Stimulated activated CD4-positive, alpha-beta T cell treated with anti-CD3 and anti-CD28 coated beads, TNF-alpha, amount 100 ng/mL, for 4 hours (primary cell): ENCODE data around the gene CDC42BPB.

ENCODE experiments used
- DNase-seq, 3 experiments: peaks; one replicate each; pipeline ENCODE4 v3.0.0-alpha.2; 2020; ENCODE audit warnings: low read depth in 3 of 3

CDC42BPB gene

DNA sequence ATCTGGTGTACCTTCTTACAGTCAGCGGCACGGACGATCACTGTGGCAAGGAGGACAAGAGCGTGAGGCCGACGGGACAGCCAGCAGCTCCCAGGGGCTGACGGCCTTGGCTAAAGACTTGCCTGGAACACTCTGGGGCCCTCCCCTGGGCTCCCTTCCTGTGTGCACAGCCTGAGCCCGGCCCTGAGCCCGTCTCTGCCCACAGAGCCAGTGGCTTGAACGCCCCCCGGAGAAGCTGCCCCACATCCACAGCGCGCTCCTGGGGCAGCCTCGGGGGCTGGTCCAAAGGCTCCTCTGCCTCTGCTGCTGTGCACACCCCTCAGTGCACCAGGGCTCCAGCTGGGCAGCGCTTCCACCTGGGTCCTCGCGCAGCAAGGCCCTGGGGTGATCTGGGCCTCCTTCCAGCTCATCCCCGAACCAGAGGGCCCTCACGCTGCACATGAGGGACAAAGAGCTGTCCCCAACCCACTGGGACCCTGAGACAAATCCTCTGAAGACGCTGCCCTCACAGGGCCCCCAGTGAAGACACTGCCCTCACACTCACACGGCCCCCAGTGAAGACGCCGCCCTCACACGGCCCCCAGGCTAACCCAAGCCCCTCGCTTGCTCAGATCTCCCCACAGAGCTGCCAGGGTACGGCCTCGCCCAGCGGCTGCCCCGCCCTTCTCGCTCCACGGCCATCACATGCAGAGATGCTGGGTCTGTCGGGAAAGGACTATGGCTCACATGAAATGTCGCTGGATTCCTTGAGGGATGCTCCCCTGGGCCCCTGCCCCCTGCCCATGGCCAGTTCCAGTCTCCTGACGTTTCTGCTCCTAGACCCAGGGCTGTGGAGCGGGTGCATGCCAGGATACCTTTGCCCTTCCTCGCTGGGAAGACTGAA is 112.7 kb downstream of the CDC42BPB start:
- DNase-seq: no peak

DNA sequence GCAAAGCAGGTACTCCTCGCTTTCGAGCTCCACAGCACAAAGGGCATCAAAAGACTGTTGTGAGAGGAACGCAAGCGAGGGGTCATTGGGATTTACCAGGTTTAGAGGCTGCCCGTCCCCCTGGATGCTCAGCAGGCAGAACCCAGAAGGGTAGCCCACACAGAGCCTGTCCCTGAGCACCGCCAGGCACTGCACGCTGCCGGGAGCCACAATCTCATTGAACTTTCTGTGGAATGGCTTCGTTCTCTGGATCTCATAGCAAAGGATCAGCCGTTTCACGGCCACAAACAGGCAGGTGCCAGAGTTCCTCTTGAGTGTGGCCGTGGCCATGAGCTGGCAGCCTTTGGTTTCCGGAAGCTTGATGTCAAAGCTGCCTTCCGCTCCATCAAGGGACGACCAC is 113.4 kb downstream of the CDC42BPB start:
- DNase-seq: no peak

DNA sequence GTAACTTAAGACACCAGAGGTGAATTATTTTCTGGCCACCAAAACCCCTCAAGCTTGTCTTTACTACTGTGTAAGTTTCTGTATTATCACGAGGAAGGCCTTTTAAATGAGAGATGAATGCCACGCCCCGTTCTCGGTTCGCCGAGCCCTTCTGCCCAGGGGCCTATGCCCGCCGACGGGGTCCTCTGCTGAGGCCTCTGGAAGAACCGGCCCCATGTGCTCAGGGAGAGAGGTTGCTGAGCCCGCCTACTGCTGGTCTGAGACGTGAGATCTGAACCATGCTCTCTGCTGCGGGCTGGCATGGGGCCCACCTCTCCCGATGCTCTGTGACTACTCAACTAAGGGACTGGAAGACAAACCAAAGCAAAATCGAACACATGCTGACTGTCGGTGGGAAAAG is 113.9 kb downstream of the CDC42BPB start:
- DNase-seq: no peak

DNA sequence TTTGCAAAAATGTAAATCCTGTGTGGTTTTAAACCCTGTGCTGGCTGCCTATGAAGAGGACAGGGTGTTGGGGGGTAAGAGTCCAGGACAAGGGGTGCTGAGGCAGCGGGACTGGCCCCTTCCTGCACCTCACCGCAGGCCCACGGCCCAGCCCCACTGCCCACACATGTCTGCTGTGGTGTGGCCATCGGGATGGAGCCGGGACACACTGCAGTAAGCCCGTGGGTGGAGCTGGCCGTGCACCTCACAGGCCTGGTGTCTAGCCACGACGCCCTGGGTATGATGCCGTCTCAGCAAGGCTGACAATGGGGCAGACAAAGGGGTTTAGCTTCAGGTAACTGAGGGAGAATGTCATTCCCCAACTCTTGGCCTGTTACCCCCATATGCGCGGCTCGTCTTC is 115.3 kb downstream of the CDC42BPB start:
- DNase-seq: no peak

DNA sequence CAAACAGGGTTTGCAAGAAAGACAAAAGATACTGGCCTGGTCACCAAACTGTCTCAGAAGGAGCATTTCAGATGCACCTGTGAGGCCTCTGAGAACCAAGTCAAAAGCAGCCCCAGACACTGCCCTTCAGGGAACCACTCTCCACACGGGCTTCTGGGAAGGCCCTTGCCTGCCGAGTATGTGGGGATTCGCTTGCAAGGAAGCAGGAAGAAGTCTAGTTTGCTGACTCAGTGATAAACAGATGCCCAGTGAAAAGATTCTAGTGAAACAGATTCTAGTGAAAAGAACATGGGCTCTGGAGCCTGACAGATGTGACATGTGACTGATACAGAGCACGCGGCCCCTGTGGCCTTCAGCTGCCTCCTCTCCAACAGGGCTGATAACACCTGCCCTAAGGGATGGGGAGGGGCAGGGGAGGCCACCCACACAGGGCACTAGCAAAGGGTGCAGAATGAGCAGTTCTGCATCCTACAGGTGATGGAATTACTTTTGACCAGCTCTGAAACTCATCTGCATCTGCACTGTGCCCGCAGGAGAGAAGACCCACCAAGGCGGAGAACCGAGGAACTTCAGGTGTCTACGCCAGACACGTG is 115.8 kb downstream of the CDC42BPB start:
- no peak for DNase-seq

DNA sequence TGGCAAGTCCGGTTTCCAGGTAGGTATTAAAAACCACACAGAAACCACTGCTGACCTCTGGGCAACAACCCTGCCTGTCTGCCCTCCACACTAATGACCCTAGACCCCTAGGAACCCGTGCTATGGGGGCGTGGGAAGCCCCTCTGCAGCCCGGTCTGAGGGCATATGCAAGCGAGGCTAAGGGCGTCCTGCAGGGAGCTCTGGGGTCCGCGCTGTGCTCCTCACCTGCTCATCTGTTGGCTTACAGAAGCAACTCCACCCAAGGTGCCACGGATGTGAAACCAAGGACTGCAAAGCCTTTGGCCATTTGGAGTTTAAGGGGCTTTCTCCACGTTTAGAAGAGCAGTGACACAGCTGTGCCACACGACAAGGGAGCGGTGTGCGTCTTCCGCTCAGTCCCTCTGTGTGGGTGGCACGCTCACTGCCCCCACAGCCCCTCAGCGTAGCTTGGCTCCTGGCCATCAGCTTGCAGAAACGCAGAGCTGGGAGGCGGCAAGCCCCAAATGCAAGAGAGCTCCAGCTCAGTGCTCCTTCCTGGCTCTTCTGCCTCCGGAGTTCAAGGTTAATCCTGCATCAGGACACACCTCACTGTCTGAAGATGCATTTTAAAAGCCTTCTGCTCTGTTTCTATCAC is 116.5 kb downstream of the CDC42BPB start:
- no peak for DNase-seq

DNA sequence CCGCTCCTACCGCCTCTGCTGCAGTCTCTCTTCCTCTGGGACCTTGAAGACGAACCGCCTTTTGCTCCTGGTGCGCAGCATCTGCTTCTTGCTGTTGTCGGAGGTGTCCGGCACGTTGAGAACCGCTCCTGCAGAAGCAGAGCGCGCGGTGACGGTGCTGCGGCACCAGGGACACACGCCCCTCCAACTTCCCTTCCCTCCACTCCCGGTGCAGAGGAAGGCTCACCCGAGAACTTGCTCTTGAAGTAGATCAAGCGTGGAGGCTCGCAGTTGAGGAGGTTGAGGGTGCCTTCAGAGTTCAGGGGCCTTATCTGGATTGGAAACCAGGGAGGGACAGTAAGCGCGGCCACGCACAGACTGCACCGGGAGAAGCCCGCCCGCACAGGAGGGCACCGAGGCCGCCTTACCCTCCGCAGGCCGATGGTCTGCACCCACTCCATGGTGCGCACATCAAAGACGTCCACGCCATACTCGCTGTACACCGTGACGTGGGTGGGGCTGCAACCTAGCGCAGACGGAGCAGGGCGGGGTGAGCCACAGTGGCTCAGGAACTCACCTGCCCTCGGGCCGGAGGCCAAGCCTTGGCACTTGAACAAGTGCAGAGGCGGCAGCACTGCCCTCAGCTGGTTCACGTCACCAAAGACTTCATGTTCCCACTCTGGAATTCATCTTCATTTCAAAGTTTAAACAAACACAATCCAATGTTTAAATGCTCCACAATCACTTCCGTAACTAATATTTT is 117.4 kb downstream of the CDC42BPB start:
- no peak for DNase-seq

DNA sequence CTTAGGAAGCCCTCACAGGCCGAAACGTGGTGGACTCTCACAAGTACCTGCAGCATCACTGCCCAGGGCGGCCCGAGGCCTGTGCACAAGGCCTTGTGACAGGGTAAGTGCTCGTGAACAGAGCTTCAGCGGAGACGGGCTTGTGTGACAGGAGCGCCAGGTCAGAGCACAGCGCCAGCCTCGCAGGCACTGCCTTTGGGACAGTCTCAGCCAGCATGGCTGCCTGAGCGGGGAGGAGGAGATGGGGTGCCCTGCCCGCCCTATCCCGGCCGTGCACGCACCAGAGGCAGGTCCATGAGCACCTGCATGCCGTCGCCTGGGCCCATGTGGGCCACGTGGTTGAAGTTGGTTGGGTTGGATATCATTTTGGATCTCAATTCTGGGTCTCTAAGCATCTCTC is 118.0 kb downstream of the CDC42BPB start:
- DNase-seq: no peak

DNA sequence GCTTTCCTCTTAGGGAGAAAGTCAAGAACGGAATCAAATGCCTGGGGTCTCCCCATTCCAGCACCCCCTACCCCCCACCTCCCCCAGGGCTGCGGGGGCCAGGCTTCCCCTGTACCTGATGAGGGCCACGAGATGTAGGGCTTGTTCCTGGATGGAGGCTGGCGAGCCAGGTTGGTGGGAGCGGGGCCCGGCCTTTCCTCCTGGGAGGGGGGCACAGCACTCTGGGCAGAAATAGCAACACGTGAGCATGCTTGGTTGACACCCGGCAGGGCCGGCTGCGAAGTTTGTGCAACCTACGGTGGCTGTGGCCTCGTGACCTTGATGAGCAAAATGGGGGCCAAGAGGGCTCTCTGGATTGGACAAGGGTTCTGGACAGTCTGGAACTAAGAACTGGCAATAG is 119.2 kb downstream of the CDC42BPB start:
- no peak for DNase-seq

DNA sequence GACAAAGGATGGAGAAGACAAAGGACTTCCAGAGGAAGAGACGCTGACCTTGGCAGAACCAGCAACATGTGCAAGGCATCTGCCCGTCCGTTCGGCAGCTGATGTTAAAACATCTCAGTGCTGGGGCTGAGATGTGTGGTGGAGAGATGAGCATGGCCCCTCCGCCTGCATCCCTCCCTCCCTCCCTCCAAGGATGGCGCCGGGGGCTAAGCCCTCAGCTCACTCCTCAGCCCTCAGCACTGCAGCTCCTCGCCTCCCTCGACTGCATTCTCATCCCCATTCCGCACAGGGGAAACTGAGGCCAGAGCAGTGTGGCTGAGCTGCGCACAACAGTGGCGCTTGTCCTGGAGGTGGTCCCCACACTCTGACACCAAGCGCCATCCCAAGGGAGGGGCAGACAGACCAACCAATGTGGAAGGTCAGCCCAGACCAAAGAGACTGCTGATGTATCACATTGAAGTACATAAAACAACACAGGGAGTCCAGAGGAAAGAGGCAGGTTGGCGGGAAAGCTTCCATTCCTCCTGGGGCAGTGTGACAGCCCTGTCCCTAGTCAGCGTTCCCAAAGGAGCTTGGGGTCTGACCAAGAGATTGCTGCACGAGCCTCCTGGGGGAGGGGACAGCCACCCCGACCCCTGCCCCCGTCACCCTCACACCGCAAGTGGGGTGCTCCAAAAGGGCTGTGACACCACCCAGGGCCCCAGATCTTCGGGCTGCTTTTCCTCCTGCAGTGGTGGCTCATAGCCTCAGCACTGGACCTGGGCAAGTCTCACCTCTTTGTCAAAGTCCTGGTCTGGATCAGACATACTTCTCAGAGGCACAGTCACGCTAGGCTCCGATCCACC is 119.8 kb downstream of the CDC42BPB start:
- no peak for DNase-seq

DNA sequence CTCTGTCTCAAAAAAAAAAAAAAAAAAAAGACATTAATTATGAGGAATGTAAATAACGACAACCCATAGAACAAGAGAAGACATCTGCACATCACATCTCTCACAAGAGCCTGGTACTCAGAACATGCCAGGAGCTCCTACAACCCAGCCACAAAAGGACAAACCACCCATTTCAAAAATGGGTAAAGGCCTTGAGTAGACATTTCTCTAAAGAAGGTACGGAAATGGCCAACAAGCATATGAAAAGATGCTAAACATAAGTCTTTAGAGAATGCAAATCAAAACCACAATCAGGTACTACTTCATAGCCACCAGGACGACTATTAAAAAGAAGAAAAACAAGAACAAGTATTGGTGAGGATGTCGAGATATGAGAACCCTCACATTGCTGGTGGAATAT is 121.6 kb downstream of the CDC42BPB start:
- DNase-seq: no peak

DNA sequence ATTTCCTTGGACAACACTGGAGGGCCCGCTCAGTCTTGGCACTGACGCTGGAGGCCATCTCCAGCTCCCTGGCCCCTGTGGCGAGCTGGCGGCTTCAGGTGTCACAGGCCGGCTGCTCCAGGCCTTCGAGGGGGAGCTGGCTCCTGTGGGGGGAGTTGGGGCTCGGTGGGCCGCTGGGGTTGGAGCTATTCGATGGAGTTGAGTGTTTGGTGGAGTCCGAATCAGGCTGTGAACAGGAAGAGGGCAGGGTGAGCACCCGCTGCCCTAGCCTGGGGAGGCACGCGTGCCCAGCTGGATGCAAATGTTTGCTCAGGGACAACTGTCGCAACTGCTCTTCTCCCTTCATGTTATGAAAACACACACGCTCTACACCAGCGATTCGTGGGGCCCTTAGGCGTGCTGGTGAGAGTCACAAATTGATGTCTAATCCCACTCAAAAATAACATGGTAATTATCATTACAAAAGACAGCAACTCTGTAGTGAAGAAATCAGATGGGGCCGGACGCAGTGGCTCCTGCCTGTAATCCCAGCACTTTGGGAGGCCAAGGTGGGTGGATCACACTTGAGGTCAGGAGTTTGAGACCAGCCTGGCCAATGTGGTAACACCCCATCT is 123.6 kb downstream of the CDC42BPB start:
- no peak for DNase-seq

DNA sequence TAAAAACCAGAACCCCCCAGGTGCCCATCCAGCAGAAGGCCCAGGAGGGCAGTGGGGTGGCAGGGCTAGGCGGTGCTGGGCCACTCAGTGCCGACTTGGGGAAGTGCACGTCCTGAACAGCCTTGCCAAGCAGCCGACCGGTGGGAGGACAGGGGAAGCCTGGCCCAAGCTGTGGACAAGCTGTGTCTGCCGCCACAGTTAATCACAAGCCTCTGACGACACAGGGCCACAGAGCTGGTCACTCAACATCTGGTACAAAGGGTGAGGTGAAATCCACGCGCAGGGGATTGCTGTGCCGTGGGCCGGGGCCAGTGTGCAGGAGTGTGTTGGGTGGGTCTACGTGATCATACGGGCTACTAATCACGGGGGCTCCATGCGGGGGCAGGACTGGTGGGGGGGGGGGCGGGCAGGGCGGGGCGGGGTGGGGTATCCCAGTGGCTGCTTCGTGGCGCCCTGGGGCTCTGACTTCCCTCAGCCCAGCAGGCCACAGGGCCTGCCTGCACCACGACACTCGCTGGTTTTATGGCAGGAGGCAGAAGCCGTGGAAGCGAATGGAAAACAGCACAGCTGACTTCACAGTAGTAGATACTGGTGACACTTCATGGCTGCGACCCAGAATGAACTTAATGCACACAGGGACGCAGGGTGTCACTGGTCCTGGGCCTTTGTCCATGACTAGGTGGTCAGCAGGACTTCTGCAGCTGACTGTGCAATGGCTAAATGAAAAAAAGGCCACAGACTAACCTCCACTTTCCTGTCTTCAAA is 124.7 kb downstream of the CDC42BPB start:
- no peak for DNase-seq

DNA sequence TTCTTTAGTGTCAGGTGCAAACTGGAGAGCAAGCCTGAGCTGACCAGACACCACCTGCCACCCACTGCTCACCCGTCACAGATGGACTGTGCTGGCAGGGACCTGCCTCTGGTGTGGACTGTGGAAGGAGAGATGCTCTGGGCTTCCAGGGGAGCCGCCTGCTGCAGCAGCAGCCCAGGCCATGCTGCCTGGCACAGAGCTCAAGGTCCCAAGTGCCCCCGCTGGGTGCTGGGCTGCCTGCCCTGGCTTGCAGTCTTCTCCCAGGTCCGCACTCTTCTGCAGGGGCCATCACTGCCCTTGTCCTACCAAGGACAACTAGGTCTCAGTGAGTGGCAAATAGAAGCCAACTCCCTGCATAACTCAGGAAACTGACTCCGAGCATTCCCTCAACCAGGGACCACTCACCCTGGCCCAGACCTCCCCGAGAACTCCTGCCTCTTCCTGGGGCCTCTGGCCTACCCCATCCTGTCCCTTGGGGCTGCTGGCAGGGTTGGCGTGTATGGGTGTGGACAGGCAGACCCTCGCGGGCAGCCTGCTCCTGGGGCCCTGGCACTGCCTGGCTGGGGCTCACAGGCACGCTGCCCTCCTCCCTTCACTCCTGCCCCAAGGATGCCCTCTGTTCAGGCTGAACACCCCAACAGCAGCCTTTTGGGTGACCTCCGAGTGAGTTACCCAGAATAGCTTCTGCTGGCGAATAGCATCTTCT is 125.6 kb downstream of the CDC42BPB start:
- no peak for DNase-seq

DNA sequence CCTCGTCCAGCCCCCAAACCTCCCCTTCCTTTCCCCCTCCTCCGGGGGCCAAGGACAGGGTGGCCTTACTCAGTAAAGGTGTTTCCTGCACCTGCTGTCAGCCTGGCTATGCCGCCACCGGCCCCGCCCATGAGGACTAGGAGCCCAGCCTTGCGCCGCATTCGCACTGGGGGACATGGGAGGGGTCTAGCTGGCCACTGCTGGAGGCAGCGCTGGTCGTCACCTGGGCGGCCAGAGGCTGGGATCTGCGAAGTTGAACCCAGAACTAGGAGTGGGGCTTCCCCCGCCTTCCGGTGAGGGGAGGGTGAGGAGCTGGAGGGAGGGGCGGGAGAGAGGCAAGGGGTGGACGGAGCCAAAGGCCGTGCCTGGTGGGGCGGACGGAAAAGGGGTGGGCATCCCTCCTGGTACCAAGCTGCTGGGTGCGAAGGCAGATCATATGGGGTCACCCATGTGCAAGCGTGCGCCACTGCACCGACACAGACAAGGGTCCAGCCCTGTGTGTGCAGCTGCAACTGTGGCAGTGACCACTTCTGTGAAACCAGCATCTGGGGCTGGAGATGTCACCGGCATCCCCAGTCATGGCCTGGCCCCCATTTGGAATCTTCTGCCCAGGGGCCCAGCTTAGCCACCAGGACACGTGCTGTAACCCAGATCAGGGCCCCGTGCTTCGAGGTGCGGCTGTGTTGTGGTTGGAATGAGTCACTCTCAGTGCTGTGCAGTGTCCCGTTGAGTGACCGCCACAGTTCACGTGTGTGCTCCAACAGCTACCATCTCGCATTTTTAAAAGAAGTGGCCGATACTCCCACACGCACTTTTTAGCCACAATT is 126.4 kb downstream of the CDC42BPB start:
- no peak for DNase-seq

DNA sequence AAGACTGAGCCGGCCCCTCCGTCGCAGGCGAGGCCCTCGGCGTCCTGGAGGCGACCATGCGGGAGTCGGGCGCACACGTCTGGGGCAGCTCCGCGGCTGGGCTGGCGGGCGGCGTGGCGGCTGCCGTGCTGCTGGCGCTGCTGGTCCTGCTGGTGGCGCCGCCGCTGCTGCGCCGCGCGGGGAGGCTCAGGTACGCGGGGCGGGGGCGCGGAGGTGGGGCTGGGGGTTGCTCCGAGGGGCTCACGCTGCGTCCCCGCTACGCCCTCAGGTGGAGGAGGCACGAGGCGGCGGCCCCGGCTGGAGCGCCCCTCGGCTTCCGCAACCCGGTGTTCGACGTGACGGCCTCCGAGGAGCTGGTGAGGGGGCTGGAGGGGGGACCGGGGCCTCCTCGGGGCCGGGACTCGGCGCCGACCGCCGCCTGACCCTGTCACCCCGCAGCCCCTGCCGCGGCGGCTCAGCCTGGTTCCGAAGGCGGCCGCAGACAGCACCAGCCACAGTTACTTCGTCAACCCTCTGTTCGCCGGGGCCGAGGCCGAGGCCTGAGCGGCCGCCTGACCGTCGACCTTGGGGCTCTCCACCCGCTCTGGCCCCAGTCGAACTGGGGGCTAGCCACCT is 127.1 kb downstream of the CDC42BPB start:
- no peak for DNase-seq

DNA sequence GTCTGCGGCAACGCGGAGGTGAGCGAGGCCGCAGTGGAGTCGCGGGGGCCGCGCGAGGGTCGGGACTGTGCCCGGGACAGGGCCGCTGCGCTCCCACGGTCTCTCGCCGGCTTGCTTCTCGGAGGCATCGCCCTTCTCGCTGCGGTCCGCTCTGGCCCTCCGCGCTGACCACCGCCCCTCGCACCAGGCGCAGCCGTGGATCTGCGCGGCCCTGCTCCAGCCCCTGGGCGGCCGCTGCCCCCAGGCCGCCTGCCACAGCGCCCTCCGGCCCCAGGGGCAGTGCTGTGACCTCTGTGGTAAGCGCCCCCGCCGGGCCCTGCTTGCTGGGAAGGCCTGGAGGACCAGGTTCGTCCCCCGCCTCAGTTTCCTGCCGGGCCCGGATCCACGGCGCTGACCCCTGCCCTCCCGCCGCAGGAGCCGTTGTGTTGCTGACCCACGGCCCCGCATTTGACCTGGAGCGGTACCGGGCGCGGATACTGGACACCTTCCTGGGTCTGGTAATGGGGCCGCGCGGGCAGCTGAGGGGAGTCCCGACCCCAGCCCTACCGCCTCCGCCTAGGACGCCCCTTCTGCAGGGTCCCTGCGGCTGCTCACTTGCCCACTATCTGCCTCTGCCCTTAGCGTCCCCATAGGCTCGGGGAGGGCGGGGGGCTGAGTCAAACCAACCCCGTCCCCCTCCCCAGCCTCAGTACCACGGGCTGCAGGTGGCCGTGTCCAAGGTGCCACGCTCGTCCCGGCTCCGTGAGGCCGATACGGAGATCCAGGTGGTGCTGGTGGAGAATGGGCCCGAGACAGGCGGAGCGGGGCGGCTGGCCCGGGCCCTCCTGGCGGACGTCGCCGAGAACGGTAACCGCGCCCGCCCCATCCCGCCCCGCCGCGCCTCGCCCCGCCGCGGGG is 127.9 kb downstream of the CDC42BPB start:
- DNase-seq: no peak
